ENCODE data around the gene SETBP1. TPM values are rescaled to one million over a fixed set of nuclear protein-coding genes. Genes with fewer than 3 reads are reported as not detected.

SETBP1 gene
- total RNA-seq, 1 experiment from 2014 or later: 0.05 TPM

DNA sequence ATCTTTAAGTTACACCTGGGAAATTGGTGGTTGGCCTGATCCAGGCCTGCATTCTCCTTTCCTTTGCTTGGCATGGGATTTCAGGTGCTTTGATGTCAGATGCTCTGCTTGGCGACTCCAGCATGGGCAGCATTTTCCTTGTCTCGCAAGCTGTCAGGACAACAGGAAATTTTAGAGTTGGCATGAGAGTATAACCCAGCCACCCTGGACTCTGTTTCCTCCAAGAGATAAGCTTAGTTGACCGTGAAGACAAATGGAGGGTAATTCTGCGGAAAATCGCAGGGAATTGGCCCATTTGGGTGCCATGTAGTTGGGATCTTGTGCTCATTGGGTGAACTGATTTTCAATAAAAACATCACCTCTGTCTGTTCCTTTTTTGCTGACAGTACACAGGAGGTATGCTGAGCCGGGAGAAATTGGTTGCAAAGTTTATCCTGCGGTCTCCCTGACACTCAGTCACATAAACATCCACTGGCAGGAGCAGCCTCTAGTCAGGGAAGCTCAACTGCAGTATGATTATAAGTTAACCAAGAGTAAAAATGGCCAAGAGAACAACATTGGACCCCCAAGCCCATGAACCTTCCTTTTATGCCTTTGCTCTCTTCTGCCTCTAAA, 409.9 kb downstream of the SETBP1 start:
- no peaks in the 10 kb centered on the region for H4K20me1 ChIP-seq (ENCODE audit: insufficient read depth)
- DNase-seq (ENCODE audit: low read depth, low spot score) (no peak), ATAC-seq (no peak)
- no peaks in the 10 kb centered on the region for H3K27me3 ChIP-seq (ENCODE audit: insufficient read depth, low read length)
- H2AFZ ChIP-seq (ENCODE audit: low read depth, low read length, poor library complexity, severe bottlenecking): no peak overlapping the region
- CTCF ChIA-PET: no interaction called here
- no TSS peak for BruUV-seq (replicated peaks)
- H3K79me2 ChIP-seq (ENCODE audit: insufficient read depth, low read length): no peaks in the 10 kb centered on the region
- no peak for TF ChIP-seq CEBPB (IDR thresholded peaks at IDR 0.05; ENCODE audit: low read depth)
- TF ChIP-seq, protein P1, sequence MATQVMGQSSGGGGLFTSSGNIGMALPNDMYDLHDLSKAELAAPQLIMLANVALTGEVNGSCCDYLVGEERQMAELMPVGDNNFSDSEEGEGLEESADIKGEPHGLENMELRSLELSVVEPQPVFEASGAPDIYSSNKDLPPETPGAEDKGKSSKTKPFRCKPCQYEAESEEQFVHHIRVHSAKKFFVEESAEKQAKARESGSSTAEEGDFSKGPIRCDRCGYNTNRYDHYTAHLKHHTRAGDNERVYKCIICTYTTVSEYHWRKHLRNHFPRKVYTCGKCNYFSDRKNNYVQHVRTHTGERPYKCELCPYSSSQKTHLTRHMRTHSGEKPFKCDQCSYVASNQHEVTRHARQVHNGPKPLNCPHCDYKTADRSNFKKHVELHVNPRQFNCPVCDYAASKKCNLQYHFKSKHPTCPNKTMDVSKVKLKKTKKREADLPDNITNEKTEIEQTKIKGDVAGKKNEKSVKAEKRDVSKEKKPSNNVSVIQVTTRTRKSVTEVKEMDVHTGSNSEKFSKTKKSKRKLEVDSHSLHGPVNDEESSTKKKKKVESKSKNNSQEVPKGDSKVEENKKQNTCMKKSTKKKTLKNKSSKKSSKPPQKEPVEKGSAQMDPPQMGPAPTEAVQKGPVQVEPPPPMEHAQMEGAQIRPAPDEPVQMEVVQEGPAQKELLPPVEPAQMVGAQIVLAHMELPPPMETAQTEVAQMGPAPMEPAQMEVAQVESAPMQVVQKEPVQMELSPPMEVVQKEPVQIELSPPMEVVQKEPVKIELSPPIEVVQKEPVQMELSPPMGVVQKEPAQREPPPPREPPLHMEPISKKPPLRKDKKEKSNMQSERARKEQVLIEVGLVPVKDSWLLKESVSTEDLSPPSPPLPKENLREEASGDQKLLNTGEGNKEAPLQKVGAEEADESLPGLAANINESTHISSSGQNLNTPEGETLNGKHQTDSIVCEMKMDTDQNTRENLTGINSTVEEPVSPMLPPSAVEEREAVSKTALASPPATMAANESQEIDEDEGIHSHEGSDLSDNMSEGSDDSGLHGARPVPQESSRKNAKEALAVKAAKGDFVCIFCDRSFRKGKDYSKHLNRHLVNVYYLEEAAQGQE (IDR thresholded peaks at IDR 0.05; ENCODE audit: low read depth): no peak
- TF ChIP-seq, protein P2, sequence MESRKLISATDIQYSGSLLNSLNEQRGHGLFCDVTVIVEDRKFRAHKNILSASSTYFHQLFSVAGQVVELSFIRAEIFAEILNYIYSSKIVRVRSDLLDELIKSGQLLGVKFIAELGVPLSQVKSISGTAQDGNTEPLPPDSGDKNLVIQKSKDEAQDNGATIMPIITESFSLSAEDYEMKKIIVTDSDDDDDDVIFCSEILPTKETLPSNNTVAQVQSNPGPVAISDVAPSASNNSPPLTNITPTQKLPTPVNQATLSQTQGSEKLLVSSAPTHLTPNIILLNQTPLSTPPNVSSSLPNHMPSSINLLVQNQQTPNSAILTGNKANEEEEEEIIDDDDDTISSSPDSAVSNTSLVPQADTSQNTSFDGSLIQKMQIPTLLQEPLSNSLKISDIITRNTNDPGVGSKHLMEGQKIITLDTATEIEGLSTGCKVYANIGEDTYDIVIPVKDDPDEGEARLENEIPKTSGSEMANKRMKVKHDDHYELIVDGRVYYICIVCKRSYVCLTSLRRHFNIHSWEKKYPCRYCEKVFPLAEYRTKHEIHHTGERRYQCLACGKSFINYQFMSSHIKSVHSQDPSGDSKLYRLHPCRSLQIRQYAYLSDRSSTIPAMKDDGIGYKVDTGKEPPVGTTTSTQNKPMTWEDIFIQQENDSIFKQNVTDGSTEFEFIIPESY (IDR thresholded peaks at IDR 0.05; ENCODE audit: extremely low read depth, insufficient replicate concordance, low read length): no peak
- no peak for TF ChIP-seq JUND (IDR thresholded peaks at IDR 0.05)
- no peak for TF ChIP-seq EZH2 (IDR thresholded peaks at IDR 0.05)
- no peak for TF ChIP-seq ELF1 (IDR thresholded peaks at IDR 0.05; ENCODE audit: borderline replicate concordance, low read depth)
- TF ChIP-seq SP1 (IDR thresholded peaks at IDR 0.05; ENCODE audit: low read depth): no peak
- no peak for TF ChIP-seq FOSL1 (IDR thresholded peaks at IDR 0.05; ENCODE audit: low read depth)
- TF ChIP-seq, protein P3, sequence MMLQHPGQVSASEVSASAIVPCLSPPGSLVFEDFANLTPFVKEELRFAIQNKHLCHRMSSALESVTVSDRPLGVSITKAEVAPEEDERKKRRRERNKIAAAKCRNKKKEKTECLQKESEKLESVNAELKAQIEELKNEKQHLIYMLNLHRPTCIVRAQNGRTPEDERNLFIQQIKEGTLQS (IDR thresholded peaks at IDR 0.05): no peak
- TF ChIP-seq ZFX (IDR thresholded peaks at IDR 0.05): no peak
- H3K27ac ChIP-seq (ENCODE audit: low read depth, low read length): no peak overlapping the region
- intact Hi-C loops (cut with micrococcal nuclease): no loop called here
- no peaks in the 10 kb centered on the region for H3K36me3 ChIP-seq (ENCODE audit: control insufficient read depth in 1 of 2, insufficient read depth in 2 of 2, low read length in 2 of 2)
- no peak overlapping the region for H3K4me2 ChIP-seq (ENCODE audit: low read length)
- H3K4me1 ChIP-seq (ENCODE audit: control insufficient read depth in 1 of 2, insufficient read depth in 2 of 2, low read length in 2 of 2): no peaks in the 10 kb centered on the region
- H3K9ac ChIP-seq (ENCODE audit: low read length): no peak overlapping the region
- H3K4me3 ChIP-seq (replicated peaks in 1 of 2; ENCODE audit: low read depth in 1 of 2, low read length in 2 of 2): no peak overlapping the region
- POLR2A ChIA-PET: no interaction called here
- RAD21 ChIA-PET (ENCODE audit: low non-redundant PET in 1 of 2, low total read pairs in 2 of 2, uncharacterized antibody in 2 of 2, unreplicated experiment in 2 of 2): no interaction called here
- H3K9me2 ChIP-seq (ENCODE audit: insufficient read depth): no peaks in the 10 kb centered on the region
- peaks cover 3 to 15% of the 10 kb centered on the region in 2 experiments; a peak in 2 of 4 replicates for H3K9me3 ChIP-seq (ENCODE audit: control insufficient read depth in 1 of 2, insufficient read depth in 1 of 2, low read depth in 1 of 2, low read length in 2 of 2)
